Omental fat pad (tissue), 4 donors: ENCODE results near the gene DYNLT4. TPM values are rescaled to one million over a fixed set of nuclear protein-coding genes. Genes with fewer than 3 reads are reported as not detected.

Source experiments
- ATAC-seq: fragments of 150-250 bp; one replicate; pipeline ENCODE4 v1.9.1; 2016; ENCODE audit warnings: mild to moderate bottlenecking, moderate library complexity; ENCODE audit not compliant: low FRiP score
- DNase-seq: peaks from one replicate; pipeline ENCODE4 v3.0.0-alpha.2; 2019; ENCODE audit warnings: low spot score
- total RNA-seq, 4 donors: library from RNA; depleted of rRNA; stranded (reverse); fragments of >200 nt; gene quantifications; one replicate each; pipeline ENCODE4 v1.1.0, GENCODE V29; 2016
- TF ChIP-seq, protein P1 (sequence below), 3 donors: fragments of 450-650 bp; IDR thresholded peaks; one replicate each; pipeline ENCODE4 v1.5.1; 2016 to 2017; ENCODE audit warnings: antibody characterized with exemption in 3 of 3, mild to moderate bottlenecking in 3 of 3, moderate library complexity in 2 of 3

Gene DYNLT4
- total RNA-seq, 4 donors from 2014 or later: 0.65 to 6.3 TPM; not detected in 2

GRCh38 chr1:44785029-44785380 is 22.1 kb downstream of the DYNLT4 start:
- TF ChIP-seq, protein P1, sequence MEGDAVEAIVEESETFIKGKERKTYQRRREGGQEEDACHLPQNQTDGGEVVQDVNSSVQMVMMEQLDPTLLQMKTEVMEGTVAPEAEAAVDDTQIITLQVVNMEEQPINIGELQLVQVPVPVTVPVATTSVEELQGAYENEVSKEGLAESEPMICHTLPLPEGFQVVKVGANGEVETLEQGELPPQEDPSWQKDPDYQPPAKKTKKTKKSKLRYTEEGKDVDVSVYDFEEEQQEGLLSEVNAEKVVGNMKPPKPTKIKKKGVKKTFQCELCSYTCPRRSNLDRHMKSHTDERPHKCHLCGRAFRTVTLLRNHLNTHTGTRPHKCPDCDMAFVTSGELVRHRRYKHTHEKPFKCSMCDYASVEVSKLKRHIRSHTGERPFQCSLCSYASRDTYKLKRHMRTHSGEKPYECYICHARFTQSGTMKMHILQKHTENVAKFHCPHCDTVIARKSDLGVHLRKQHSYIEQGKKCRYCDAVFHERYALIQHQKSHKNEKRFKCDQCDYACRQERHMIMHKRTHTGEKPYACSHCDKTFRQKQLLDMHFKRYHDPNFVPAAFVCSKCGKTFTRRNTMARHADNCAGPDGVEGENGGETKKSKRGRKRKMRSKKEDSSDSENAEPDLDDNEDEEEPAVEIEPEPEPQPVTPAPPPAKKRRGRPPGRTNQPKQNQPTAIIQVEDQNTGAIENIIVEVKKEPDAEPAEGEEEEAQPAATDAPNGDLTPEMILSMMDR (IDR thresholded peaks at IDR 0.05): no peak
- ATAC-seq (no peak), DNase-seq (no peak)

GRCh38 chr1:44784094-44785028 is 22.8 kb downstream of the DYNLT4 start:
- no peak for DNase-seq

GRCh38 chr1:44783697-44784093 is 23.5 kb downstream of the DYNLT4 start:
- no peak for ATAC-seq
- DNase-seq: no peak
- TF ChIP-seq, protein P1 (IDR thresholded peaks at IDR 0.05): no peak

More at GRCh38 chr1:44784094-44785028, 22.8 kb downstream of the DYNLT4 start:
- no peak for ATAC-seq
- TF ChIP-seq, protein P1 (IDR thresholded peaks at IDR 0.05): no peak

DNA sequence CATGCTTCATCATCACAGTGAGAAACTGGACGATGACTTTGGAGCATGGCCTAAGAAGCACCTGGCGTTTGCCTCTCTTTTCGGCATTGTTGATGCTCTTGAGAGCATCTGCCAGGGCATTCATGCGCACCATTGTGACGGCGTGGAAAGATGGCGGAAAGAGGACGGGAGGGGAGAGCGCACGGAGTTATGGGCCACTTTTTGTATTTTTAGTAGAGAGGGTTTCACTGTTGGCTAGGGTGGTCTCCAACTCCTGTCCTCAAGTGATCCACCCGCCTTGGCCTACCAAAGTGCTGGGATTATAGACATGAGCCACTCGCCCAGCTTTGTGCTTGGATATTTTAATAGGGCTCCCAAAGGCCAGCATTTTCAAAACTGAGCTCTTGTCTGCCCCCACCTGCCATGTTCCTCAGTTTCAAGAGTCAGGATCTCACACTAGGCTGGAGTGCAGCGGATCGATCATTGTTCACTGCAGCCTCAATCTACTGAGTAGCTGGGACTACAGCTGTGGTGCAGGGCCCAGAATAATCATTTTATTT is 26.5 kb downstream of the DYNLT4 start:
- ATAC-seq (no peak), DNase-seq (no peak)
- TF ChIP-seq, protein P1 (IDR thresholded peaks at IDR 0.05): no peak

GRCh38 chr1:44778705-44779576 is 28.2 kb downstream of the DYNLT4 start:
- no peak for DNase-seq
- TF ChIP-seq, protein P1 (IDR thresholded peaks at IDR 0.05): no peak

DNA sequence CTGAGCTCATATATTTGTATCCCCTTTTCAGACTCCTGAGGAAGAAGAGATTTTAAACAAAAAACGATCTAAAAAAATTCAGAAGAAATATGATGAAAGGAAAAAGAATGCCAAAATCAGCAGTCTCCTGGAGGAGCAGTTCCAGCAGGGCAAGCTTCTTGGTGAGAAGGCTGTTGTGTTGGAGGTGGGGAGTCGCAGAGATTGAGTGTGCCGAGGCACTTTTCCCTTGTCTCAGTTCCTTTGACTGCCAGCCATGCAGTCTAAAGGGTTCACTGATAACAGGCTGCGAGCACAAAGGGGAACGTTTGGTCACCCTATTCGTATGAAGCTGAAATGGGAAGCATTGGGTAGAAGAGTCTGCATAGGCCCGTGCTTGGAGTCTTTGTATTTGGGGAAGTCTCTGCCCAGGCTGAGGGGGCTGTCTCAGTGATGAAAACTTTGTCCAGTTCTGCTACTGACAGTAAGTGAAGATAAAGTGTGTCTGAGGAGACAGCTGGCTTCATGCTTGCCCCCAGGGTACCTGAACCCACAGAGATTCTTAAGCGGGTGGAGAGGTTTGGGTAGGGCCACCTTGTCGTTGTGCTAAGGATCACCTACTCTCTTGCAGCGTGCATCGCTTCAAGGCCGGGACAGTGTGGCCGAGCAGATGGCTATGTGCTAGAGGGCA is 29.0 kb downstream of the DYNLT4 start:
- ATAC-seq: no peak
- no peak for DNase-seq
- TF ChIP-seq, protein P1 (IDR thresholded peaks at IDR 0.05): no peak

More at GRCh38 chr1:44778705-44779576, 28.2 kb downstream of the DYNLT4 start:
- no peak for ATAC-seq
